GM23338 (cell line): ENCODE measurements around the gene LRP1B.

Source experiments
- CREB1 ChIP-seq: fragments of 250-450 bp; sonication (Bioruptor Pico); IDR thresholded peaks from 2 replicates; pipeline ENCODE4 v1.5.0; 2020; ENCODE audit warnings: low read depth, mild to moderate bottlenecking, moderate library complexity
- EZH2 ChIP-seq: fragments of 200-600 bp; sonication (generic); IDR thresholded peaks from one replicate; pipeline ENCODE4 v1.8.0; 2017; ENCODE audit warnings: antibody characterized with exemption, mild to moderate bottlenecking, low read depth; ENCODE audit not compliant: unreplicated experiment
- POLR2AphosphoS5 ChIP-seq: IDR thresholded peaks from 2 replicates; pipeline ENCODE4 v1.6.1; 2016; ENCODE audit warnings: antibody characterized with exemption, low read depth
- ZNF114 ChIP-seq: fragments of 250-450 bp; sonication (Bioruptor Pico); IDR thresholded peaks from 2 replicates; pipeline ENCODE4 v1.5.0; 2020; ENCODE audit warnings: mild to moderate bottlenecking, moderate library complexity
- TF ChIP-seq, protein P1 (sequence below), 2 experiments: fragments of 200-600 bp in 1 of 2; sonication (generic) in 1 of 2; conservative IDR thresholded peaks; 2 replicates each; pipeline versions ENCODE4 v1.5.1 to v1.6.1; 2016 to 2017; ENCODE audit warnings: antibody characterized with exemption in 2 of 2, low read depth in 2 of 2, mild to moderate bottlenecking in 2 of 2, moderate library complexity in 1 of 2

- TF ChIP-seq, protein P1, sequence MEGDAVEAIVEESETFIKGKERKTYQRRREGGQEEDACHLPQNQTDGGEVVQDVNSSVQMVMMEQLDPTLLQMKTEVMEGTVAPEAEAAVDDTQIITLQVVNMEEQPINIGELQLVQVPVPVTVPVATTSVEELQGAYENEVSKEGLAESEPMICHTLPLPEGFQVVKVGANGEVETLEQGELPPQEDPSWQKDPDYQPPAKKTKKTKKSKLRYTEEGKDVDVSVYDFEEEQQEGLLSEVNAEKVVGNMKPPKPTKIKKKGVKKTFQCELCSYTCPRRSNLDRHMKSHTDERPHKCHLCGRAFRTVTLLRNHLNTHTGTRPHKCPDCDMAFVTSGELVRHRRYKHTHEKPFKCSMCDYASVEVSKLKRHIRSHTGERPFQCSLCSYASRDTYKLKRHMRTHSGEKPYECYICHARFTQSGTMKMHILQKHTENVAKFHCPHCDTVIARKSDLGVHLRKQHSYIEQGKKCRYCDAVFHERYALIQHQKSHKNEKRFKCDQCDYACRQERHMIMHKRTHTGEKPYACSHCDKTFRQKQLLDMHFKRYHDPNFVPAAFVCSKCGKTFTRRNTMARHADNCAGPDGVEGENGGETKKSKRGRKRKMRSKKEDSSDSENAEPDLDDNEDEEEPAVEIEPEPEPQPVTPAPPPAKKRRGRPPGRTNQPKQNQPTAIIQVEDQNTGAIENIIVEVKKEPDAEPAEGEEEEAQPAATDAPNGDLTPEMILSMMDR (conservative IDR thresholded peaks at IDR 0.05; ENCODE audit: low read depth in 2 of 2), result no peak
- no peak for TF ChIP-seq EZH2
- no peak for TF ChIP-seq ZNF114 (CRISPR knock-in tag)
- TF ChIP-seq CREB1 (CRISPR knock-in tag), result no peak
- no peak for TF ChIP-seq POLR2AphosphoS5
Measured at GRCh38 chr2:141728886-141729285, 401.9 kb downstream of the LRP1B start.
